Mesendoderm (in vitro differentiated cells): ENCODE measurements around the gene ZNF525.
A peak's percentile ranks its signal among the peaks of the same experiment; 100 is the strongest.
"Not testable (repeated sequence)": the region's sequence is repeated elsewhere in the genome, so short reads cannot be mapped to it uniquely, and the experiment has no call there.

ENCODE experiments used
- DNase-seq: peaks from one replicate; pipeline ENCODE4 v3.0.0; 2013
- H2AK5ac ChIP-seq: 2 replicates; pipeline ENCODE4 v1.6.1; 2013; ENCODE audit warnings: low read length, inconsistent platforms
- H2BK120ac ChIP-seq: 2 replicates; pipeline ENCODE4 v1.6.1; 2013; ENCODE audit warnings: low read depth, mild to moderate bottlenecking, low read length, moderate library complexity, mixed read lengths
- H2BK15ac ChIP-seq: replicated peaks from 2 replicates; pipeline ENCODE4 v1.6.1; 2013; ENCODE audit warnings: low read depth, mild to moderate bottlenecking, moderate library complexity
- H2BK5ac ChIP-seq: 2 replicates; pipeline ENCODE4 v1.6.1; 2013; ENCODE audit warnings: low read length, inconsistent platforms
- H3K18ac ChIP-seq: 2 replicates; pipeline ENCODE4 v1.6.1; 2013; ENCODE audit warnings: mild to moderate bottlenecking, low read length, mixed read lengths
- H3K23ac ChIP-seq: one replicate; pipeline ENCODE4 v1.6.1; 2013; ENCODE audit warnings: low read length
- H3K27ac ChIP-seq: 2 replicates; pipeline ENCODE4 v1.5.1; 2013; ENCODE audit warnings: low read depth, mild to moderate bottlenecking, inconsistent platforms, low read length, moderate library complexity
- H3K27me3 ChIP-seq: 2 replicates; pipeline ENCODE4 v1.6.1; 2013; ENCODE audit warnings: low read length, control low read depth, mild to moderate bottlenecking, inconsistent platforms; ENCODE audit not compliant: insufficient read depth, poor library complexity
- H3K36me3 ChIP-seq: 2 replicates; pipeline ENCODE4 v1.6.1; 2013; ENCODE audit warnings: low read length, inconsistent platforms; ENCODE audit not compliant: control insufficient read depth, insufficient read depth
- H3K4ac ChIP-seq: one replicate; pipeline ENCODE4 v1.6.1; 2013; ENCODE audit warnings: low read depth, mild to moderate bottlenecking, low read length, moderate library complexity
- H3K4me1 ChIP-seq: 2 replicates; pipeline ENCODE4 v1.6.1; 2013; ENCODE audit warnings: low read depth, low read length, inconsistent platforms; ENCODE audit not compliant: control insufficient read depth
- H3K4me2 ChIP-seq: 2 replicates; pipeline ENCODE4 v1.6.1; 2013; ENCODE audit warnings: low read length
- H3K4me3 ChIP-seq: 2 replicates; pipeline ENCODE4 v1.5.1; 2013; ENCODE audit warnings: mild to moderate bottlenecking, low read length
- H3K56ac ChIP-seq: one replicate; pipeline ENCODE4 v1.6.1; 2013; ENCODE audit warnings: low read length
- H3K79me1 ChIP-seq: 2 replicates; pipeline ENCODE4 v1.6.1; 2013; ENCODE audit warnings: low read length, inconsistent platforms
- H3K79me2 ChIP-seq: 2 replicates; pipeline ENCODE4 v1.6.1; 2013; ENCODE audit warnings: mild to moderate bottlenecking, low read length; ENCODE audit not compliant: control insufficient read depth, insufficient read depth
- H3K9ac ChIP-seq: 2 replicates; pipeline ENCODE4 v1.6.1; 2013; ENCODE audit warnings: low read length, inconsistent platforms
- H4K5ac ChIP-seq: one replicate; pipeline ENCODE4 v1.6.1; 2013; ENCODE audit warnings: low read length
- H4K8ac ChIP-seq: one replicate; pipeline ENCODE4 v1.6.1; 2013; ENCODE audit warnings: low read depth, mild to moderate bottlenecking, control low read depth, low read length, moderate library complexity
- WGBS: extraction: QIAGEN DNeasy Blood & Tissue Kit; methylation state at CpG from one replicate; pipeline ENCODE4 v1.1.7; 2013; ENCODE audit warnings: low lambda C conversion rate, missing lambda C conversion rate; ENCODE audit not compliant: insufficient coverage; ENCODE audit errors: extremely low coverage; 5-methylcytosine and 5-hydroxymethylcytosine counted together

ZNF525 gene

GRCh38 chr19:53389978-53390377, 24.5 kb downstream of the ZNF525 start:
- H3K4ac ChIP-seq: no peak overlapping the region
- no peak overlapping the region for H3K27ac ChIP-seq
- H3K27me3 ChIP-seq: no peaks in the 10 kb centered on the region
- no peak overlapping the region for H2AK5ac ChIP-seq
- H3K79me1 ChIP-seq: no peaks in the 10 kb centered on the region
- no peak overlapping the region for H4K5ac ChIP-seq
- no peak overlapping the region for H3K18ac ChIP-seq
- no peak overlapping the region for H3K9ac ChIP-seq
- no peak overlapping the region for H3K23ac ChIP-seq
- no peak overlapping the region for H2BK5ac ChIP-seq
- H2BK15ac ChIP-seq: no peak overlapping the region
- no peak overlapping the region for H3K56ac ChIP-seq
- no peaks in the 10 kb centered on the region for H3K79me2 ChIP-seq
- no peak overlapping the region for H4K8ac ChIP-seq
- H3K36me3 ChIP-seq: no peaks in the 10 kb centered on the region
- H3K4me3 ChIP-seq: no peak overlapping the region
- peak; percentile 35 for DNase-seq
- H2BK120ac ChIP-seq: no peak overlapping the region
- H3K4me1 ChIP-seq: no peaks in the 10 kb centered on the region
- H3K4me2 ChIP-seq: no peak overlapping the region
- WGBS: no CpG with 5 or more reads among the region's 22 CpGs

GRCh38 chr19:53394522-53394973, 29.0 kb downstream of the ZNF525 start:
- Histone ChIP-seq H3K4me2 (peak overlapping the region; percentile 56), H3K4me1 (no peaks in the 10 kb centered on the region), H3K27ac (peak overlapping the region; percentile 1), H3K9ac (peak overlapping the region; percentile 70), H2BK120ac (no peak overlapping the region), H2AK5ac (no peak overlapping the region), H3K56ac (peak overlapping the region; percentile 88), H3K36me3 (peaks cover 1% of the 10 kb centered on the region), H4K8ac (no peak overlapping the region), H3K4ac (no peak overlapping the region), H3K18ac (no peak overlapping the region), H4K5ac (no peak overlapping the region), H3K79me1 (peaks cover 1% of the 10 kb centered on the region), H2BK15ac (no peak overlapping the region), H3K23ac (no peak overlapping the region), H3K4me3 (no peak overlapping the region), H3K27me3 (no peaks in the 10 kb centered on the region), H3K79me2 (no peaks in the 10 kb centered on the region), H2BK5ac (no peak overlapping the region)
- no CpG with 5 or more reads among the region's 18 CpGs for WGBS
- DNase-seq: peak; percentile 92

GRCh38 chr19:53394974-53395839, 29.7 kb downstream of the ZNF525 start, which contains the start of gene ZNF765:
Gene ZNF765 (plus strand): TSS chr19:53395149. CDS start chr19:53398016, 2,867 bp downstream.
- H3K36me3 ChIP-seq: peaks cover 1% of the 10 kb centered on the region
- peak within 1 kb of the TSS; percentile 83 for H3K4me2 ChIP-seq
- H4K8ac ChIP-seq: no peak within 1 kb of the TSS
- no peak within 1 kb of the TSS for H2BK15ac ChIP-seq
- peak within 1 kb of the TSS; percentile 86 for H3K4me3 ChIP-seq
- WGBS: no CpG with 5 or more reads among the region's 58 CpGs
- H3K79me2 ChIP-seq: no peaks in the 10 kb centered on the region
- H3K4ac ChIP-seq: no peak within 1 kb of the TSS
- H3K27me3 ChIP-seq: no peaks in the 10 kb centered on the region
- H2BK120ac ChIP-seq: no peak within 1 kb of the TSS
- peaks cover 1% of the 10 kb centered on the region for H3K79me1 ChIP-seq
- no peak within 1 kb of the TSS for H3K23ac ChIP-seq
- no peak within 1 kb of the TSS for H2AK5ac ChIP-seq
- H3K9ac ChIP-seq: peak within 1 kb of the TSS; percentile 81
- no peaks in the 10 kb centered on the region for H3K4me1 ChIP-seq
- peak; percentile 96 for DNase-seq
- peak within 1 kb of the TSS; percentile 1 for H3K27ac ChIP-seq
- H4K5ac ChIP-seq: no peak within 1 kb of the TSS
- H3K18ac ChIP-seq: peak within 1 kb of the TSS; percentile 63
- peak within 1 kb of the TSS; percentile 88 for H3K56ac ChIP-seq
- no peak within 1 kb of the TSS for H2BK5ac ChIP-seq

- DNase-seq, H3K79me1 ChIP-seq, H2BK120ac ChIP-seq, H2AK5ac ChIP-seq, H3K36me3 ChIP-seq, H3K4ac ChIP-seq, H3K27me3 ChIP-seq, H4K8ac ChIP-seq, H3K79me2 ChIP-seq, H3K18ac ChIP-seq, H4K5ac ChIP-seq, H3K4me1 ChIP-seq, H3K27ac ChIP-seq, H3K23ac ChIP-seq, H2BK5ac ChIP-seq, H2BK15ac ChIP-seq: not testable (repeated sequence)
- no CpG with 5 or more reads among the region's 9 CpGs for WGBS
- peak overlapping the region; percentile 81 for H3K9ac ChIP-seq
- peak overlapping the region; percentile 86 for H3K56ac ChIP-seq
- peak overlapping the region; percentile 86 for H3K4me3 ChIP-seq
- H3K4me2 ChIP-seq: peak overlapping the region; percentile 83
These were observed 30.5 kb downstream of the ZNF525 start for GRCh38 chr19:53395840-53396524.

- no peak overlapping the region for H2BK120ac ChIP-seq
- H3K4me1 ChIP-seq: no peaks in the 10 kb centered on the region
- no CpG with 5 or more reads among the region's 1 CpG for WGBS
- H4K8ac ChIP-seq: no peak overlapping the region
- H4K5ac ChIP-seq: no peak overlapping the region
- H3K56ac ChIP-seq: no peak overlapping the region
- H3K18ac ChIP-seq: no peak overlapping the region
- no peak overlapping the region for H2AK5ac ChIP-seq
- H3K4me2 ChIP-seq: no peak overlapping the region
- H3K27me3 ChIP-seq: no peaks in the 10 kb centered on the region
- no peak overlapping the region for H3K9ac ChIP-seq
- peaks cover 1% of the 10 kb centered on the region for H3K79me1 ChIP-seq
- no peak overlapping the region for H3K23ac ChIP-seq
- H3K79me2 ChIP-seq: no peaks in the 10 kb centered on the region
- H3K36me3 ChIP-seq: peaks cover 1% of the 10 kb centered on the region
- H3K27ac ChIP-seq: no peak overlapping the region
- H3K4me3 ChIP-seq: no peak overlapping the region
- no peak overlapping the region for H2BK15ac ChIP-seq
- H3K4ac ChIP-seq: no peak overlapping the region
- DNase-seq: no peak
- no peak overlapping the region for H2BK5ac ChIP-seq
These were observed 31.0 kb downstream of the ZNF525 start for GRCh38 chr19:53396525-53396868.
